Measurements from ENCODE around the gene ERC2.

DNA sequence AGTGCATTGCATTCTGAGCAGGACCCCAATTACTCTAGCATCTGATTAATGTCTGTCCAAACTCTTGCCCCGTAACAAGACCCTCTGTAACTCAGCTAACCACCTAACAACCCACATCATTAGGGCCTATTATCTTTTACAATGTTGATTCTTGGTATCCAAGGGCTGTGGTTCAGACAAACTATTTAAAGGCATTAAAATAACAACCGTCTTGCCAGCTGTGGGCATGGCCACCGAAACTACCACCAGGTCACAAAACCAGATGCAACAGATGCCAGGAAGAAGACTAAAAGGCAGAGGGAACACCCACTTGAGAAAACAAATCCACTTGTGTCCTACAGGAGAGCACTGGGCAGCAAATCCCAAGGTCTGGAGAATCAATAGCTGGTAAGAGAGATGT, 262.9 kb downstream of the ERC2 start:
- TF ChIP-seq, protein P1, sequence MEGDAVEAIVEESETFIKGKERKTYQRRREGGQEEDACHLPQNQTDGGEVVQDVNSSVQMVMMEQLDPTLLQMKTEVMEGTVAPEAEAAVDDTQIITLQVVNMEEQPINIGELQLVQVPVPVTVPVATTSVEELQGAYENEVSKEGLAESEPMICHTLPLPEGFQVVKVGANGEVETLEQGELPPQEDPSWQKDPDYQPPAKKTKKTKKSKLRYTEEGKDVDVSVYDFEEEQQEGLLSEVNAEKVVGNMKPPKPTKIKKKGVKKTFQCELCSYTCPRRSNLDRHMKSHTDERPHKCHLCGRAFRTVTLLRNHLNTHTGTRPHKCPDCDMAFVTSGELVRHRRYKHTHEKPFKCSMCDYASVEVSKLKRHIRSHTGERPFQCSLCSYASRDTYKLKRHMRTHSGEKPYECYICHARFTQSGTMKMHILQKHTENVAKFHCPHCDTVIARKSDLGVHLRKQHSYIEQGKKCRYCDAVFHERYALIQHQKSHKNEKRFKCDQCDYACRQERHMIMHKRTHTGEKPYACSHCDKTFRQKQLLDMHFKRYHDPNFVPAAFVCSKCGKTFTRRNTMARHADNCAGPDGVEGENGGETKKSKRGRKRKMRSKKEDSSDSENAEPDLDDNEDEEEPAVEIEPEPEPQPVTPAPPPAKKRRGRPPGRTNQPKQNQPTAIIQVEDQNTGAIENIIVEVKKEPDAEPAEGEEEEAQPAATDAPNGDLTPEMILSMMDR (IDR thresholded peaks at IDR 0.05; ENCODE audit: low read length) = no peak
- TF ChIP-seq EZH2 (IDR thresholded peaks at IDR 0.05; ENCODE audit: borderline replicate concordance, low read length) = no peak
